Epithelial cell of prostate (primary cell): ENCODE results near the gene MPHOSPH10.
"Not testable (repeated sequence)": the region's sequence is repeated elsewhere in the genome, so short reads cannot be mapped to it uniquely, and the experiment has no call there.

Experiments used
- DNase-seq: peaks from one replicate; pipeline ENCODE4 v3.0.0-alpha.2; 2011; ENCODE audit warnings: low read depth, low spot score
- H3K27ac ChIP-seq: fragments of 450-650 bp; 2 replicates; pipeline ENCODE4 v1.5.1; 2017; ENCODE audit warnings: mild to moderate bottlenecking

MPHOSPH10 gene

DNA sequence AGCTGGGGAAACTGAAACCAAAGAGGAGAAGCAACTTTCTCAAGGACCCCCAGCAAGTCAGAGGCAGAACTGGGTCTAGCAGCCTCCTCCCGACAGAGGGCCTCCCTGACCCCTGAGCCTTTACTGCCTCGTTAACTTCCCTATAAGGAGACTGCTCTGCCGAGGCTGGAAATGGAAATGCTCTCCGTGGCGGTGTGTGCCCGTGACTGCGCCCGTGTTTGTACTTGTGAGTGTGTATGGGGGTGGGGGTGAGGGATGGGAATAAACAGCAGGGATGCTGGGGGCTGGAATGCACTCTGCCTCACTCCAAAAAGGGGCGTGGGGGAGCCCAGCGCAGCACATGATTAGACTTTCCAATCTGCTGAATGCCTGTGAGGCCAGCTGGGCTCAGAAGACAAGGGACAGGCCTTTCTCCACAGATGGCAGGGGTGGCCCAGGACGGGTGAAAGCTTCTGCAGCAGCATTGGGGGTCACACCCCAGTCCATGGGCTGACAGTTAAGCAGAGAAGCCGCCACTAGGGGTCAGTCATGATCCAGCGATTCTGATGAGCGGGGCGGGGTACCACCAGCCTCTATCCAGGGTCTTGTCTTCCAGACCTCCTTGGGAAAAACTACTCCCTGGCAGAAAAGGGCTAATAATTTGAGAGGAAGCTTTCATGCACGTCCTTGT, 26.8 kb downstream of the MPHOSPH10 start:
- DNase-seq = no peak
- no peak overlapping the region for H3K27ac ChIP-seq

DNA sequence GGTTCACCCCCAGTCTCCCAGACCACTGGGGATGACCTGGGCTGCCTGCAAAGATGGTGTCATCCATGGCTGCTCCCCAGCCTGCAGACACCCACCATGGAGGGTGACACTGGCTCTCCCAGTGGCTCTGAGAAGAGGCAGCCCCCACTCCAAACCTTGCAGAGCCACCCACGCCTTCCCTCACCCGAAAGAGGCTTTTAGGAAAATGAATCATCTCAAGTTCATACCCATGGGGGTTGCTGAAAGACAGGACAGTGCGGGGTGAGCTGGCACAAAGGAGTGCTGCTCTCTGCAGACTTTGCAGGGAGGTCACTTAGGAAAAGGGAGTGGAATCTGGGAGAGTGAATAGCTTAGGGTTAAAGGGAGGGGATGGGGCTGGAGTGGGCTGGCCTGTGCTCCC, 36.4 kb downstream of the MPHOSPH10 start:
- no peak overlapping the region for H3K27ac ChIP-seq
- DNase-seq = no peak

DNA sequence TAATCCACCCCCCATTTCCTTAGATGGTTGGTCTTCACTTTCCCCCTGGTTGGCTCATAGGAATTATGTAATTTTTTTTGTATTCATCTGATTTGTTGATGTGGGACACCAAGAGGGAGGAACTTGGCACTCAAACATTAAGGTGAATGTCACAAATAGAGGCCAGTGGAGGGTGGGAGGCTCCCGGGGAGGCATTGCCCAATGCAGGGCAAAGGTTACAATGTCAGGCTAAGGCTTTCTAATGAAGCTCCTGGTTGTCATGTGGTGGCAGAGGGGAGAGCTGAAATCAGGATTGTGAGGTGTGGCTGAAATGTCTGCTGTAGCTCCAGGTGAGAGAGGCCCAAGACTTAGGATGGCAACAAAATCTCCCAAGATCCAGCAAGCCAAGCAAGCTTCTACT, 42.7 kb downstream of the MPHOSPH10 start:
- no peak for DNase-seq
- no peak overlapping the region for H3K27ac ChIP-seq

DNA sequence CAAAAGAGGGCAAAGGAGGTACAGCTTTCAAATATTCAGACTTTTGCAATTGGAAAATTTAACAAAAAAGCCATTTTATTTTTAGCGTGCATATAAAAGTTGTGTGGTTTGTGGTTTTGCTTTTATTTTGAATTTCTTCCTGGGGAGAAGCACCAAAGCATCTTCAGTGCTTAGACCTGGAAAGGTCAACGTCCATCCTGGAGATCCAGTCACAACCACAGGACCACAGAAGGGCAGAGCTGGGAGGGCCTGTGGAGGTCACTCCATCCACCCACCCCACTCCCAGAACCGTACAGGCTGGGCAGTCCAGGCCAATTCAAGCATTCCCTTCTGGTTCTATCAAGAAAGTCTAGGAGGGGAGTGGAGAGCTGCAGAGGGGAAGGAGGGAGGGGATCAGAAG, 43.8 kb downstream of the MPHOSPH10 start:
- no peak overlapping the region for H3K27ac ChIP-seq
- no peak for DNase-seq

DNA sequence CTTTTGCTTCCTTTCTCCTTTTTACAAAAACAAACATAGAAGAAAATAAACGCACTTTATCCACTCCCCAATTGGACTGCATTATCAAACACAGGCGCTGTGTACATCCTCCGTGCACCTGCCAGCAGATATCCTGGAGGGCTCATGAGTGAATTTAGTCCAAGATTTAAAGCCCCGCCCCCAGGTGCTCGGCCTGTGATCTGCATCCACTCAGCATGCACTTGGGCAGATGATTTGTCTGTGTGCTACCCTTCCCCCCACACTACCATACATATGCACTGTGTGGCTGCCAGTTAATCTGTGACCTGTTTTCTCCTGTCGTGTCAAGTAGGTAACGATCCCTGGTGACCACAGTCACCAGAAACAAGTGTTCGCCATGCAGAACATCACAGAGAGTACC, 48.4 kb downstream of the MPHOSPH10 start:
- H3K27ac ChIP-seq, DNase-seq: not testable (repeated sequence)

DNA sequence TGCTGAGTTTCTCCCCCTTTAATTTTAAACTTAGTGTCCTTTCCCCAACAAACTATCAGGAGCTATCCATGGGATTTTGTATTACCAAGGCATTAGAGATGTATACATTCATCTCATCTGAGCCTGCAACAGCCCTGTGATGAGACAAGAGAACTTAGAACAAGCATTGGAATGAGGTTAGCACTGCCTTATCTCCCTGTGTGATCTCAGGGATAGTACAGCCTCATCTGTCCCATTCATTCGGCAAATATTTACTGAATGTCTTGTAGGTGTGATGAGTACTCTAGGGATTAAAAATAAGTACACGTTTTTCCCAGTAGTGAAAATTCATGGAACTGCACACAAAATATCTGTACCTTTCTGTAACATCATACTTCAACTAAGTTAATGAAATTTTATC, 50.9 kb downstream of the MPHOSPH10 start:
- no peak overlapping the region for H3K27ac ChIP-seq
- DNase-seq = no peak

DNA sequence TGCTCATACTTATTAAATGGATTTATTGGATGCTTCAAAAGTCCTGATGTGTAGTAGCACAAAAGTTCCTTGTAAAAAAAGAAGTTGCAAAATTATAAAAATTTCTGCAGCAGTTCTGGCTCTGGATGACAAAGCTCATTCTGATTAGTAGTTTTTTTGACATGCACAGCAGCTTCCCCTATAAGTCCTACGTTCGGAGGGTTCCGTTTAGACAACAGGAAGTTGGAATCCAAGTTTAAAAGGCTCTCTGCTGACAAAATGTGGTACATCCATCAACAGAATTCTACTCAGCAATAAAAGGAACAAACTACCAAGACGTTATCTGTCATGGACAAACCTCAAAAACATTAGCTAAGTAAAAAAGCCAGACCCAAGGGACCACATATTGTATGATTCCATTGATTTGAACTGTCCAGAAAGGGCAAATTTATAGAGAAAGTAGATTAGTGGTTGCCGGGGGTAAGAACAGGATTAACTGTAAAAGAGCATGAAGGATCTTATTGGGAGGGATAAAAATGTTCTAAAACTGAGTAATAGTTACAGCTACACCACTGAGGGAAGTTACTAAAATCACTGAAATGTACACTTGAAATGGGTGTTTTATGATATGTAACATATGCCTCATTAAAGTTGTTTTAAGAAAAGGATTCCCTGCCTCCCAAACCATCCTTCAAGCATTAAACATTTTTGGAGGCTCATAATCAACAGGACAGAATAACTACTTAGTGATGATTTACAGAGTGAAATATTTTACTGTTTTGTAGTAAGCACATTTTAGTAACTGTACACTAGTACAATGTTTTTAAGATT, 53.1 kb downstream of the MPHOSPH10 start:
- H3K27ac ChIP-seq, DNase-seq: not testable (repeated sequence)

DNA sequence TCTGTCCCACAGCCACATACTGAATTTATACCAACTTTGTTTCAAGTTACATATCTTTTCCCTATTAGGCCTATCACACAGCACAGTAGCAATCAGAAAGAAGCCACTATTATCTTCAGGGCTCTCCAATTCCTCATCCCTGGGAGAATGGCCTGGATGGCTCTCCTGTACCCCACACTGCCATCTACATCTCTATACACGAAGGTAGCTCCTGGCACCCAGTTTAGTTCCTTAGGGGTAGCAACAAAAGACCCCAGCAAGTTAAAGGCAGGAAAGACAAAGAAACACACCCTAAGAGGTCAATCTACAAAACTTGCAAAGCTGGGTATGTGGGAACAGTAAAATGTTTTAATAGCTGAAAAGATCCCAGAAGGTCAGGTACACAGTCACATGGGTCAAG, 56.5 kb downstream of the MPHOSPH10 start:
- no peak overlapping the region for H3K27ac ChIP-seq

DNA sequence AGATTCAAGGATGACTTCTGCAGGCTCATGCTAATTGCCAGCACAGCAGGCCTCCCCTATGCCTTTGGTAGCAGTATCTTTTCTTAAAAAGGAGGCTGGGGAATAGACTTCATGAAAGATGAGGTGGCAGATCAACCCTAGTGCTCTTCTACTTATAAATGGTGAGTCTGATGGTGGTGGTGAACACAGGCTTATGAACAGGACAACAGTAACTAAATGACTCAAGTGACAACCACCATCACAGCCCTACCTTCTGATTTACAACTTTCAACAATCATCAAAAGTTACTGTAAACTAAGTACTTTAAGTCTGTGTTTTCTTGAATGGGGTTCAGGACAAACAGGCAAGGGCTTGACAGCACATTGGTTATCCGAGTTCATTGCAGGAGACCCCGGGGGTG, 57.2 kb downstream of the MPHOSPH10 start:
- DNase-seq = no peak
- H3K27ac ChIP-seq = no peak overlapping the region

More for the DNA sequence above, 56.5 kb downstream of the MPHOSPH10 start:
- no peak for DNase-seq

DNA sequence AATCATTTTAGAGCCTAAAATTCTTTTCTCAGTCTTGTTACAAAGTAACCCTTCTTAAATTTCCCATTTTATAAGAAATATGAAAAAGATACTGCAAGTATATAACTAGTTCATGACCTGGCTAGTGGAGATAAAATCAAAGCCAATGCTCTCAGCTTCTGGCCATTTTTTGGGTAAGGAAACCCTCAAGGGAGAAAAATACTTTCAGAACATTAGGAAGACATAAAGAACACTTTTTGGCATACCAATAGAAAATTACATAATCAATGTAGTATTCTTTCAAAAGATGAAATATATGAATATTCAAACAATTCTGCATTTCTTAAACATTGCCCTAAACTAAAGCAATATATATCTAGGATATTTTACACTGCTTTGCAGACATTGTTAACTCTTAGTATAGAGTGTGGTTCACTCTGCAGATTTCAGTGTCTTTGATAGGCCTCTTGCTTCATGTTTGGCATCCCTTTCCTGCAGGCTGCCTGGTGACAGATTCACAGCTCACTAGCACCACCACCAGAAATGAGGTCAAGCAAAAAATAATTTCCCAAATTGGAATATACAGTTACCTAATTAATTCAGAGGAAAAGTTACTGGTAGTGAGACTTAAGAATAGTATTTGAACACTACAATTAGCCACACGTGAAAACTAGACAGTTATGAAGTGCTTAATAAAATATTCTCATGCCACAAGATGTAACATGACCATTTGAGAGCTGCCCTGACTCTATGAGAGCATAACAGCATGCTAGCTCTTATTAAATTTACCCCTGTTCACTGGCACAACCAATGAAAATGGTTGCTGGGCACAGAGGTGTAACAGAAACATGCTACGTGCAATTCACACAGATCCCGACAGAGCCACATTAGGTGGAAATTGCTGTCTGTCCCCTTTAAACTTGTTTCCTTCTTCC, 60.5 kb downstream of the MPHOSPH10 start:
- DNase-seq = no peak
- H3K27ac ChIP-seq = no peak overlapping the region

DNA sequence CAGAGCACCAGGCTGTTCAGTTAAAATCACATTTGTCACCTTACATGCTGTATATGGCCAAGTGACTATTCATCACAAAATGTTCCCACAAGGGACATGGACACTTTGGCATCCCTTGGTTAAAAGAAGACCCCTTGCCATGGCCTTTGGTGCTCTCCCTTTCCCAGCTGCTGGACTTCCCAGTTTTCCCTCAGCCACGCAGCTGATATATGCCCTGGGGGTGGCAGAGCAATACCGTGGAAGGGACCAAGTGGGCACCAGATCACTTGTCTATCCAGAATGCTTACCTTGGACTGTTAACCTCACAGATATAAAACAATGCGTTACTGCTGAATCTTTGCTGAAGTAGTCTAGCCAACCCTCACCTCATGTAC, 61.1 kb downstream of the MPHOSPH10 start:
- no peak for DNase-seq
- H3K27ac ChIP-seq = no peak overlapping the region
